HG03521 (cell line): Measurements from ENCODE around the gene OPN1MW2.
"Not testable (repeated sequence)": the region's sequence is repeated elsewhere in the genome, so short reads cannot be mapped to it uniquely, and the experiment has no call there.

Experiments
- ATAC-seq: cut with Tn5 transposase; IDR thresholded peaks from one replicate; pipeline ENCODE4 v1.9.1; 2021; ENCODE audit warnings: mild to moderate bottlenecking, moderate library complexity; ENCODE audit not compliant: unreplicated experiment

The OPN1MW2 gene

GRCh38 chrX:154263072-154263471, 43.5 kb downstream of the OPN1MW2 start:
- ATAC-seq: not testable (repeated sequence)

DNA sequence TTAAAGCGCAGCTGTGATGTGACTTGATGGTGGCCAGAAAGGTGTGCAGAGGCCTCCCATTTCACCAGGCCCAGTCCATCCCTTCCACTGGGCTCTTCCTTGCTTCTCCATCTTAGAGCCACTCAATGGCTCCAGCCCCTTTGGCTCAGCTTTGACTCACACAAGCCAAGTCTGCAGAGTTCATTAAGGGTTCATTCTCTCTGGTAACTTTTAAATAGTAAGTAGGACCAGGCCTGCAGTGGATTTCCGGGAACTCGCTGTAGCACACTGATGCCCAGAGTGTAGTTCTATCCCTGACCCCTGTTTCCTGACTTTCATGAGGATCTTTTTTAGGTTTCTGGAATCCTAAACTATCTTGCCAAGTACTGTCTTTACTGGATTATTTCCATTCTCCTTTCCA, 49.7 kb downstream of the OPN1MW2 start:
- ATAC-seq: not testable (repeated sequence)
